ENCODE measurements around the gene GAS7. TPM values are rescaled to one million over a fixed set of nuclear protein-coding genes. Genes with fewer than 3 reads are reported as not detected.

The GAS7 gene
- total and polyA plus RNA-seq, 8 donors, result 30.4 to 83.4 (median 40.1) TPM

DNA sequence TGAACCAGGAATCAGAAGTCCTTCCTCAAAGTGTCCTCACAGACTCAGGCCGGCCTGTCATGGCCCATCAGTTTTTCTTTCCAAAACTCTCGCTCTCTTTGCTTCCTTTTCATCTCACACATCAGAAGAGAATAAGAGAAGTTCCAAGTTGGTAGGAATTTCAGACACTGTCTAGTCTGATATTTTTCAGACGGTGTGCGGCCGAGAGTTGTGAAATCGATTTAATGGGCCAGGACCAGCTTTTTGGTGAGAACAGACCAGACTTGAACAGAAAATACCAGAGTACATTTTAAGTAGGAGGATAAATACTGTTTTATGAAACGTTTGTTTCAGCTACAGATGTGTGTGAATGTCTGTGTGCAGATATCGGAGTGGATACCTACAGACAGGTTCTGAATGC, 268.5 kb downstream of the GAS7 start:
- Histone ChIP-seq H3K27ac (peak overlapping the region in 1 of 2 donors; percentile 30), H3K36me3 (peaks cover 0 to 86% of the 10 kb centered on the region in 2 donors), H3K9me3 (no peaks in the 10 kb centered on the region), H3K27me3 (peaks cover 0 to 29% of the 10 kb centered on the region in 2 donors), H3K4me1 (peaks cover 0 to 7% of the 10 kb centered on the region in 2 donors), H3K4me3 (no peak overlapping the region)
- peak; percentile 7 for ATAC-seq
- TF ChIP-seq, protein P1, sequence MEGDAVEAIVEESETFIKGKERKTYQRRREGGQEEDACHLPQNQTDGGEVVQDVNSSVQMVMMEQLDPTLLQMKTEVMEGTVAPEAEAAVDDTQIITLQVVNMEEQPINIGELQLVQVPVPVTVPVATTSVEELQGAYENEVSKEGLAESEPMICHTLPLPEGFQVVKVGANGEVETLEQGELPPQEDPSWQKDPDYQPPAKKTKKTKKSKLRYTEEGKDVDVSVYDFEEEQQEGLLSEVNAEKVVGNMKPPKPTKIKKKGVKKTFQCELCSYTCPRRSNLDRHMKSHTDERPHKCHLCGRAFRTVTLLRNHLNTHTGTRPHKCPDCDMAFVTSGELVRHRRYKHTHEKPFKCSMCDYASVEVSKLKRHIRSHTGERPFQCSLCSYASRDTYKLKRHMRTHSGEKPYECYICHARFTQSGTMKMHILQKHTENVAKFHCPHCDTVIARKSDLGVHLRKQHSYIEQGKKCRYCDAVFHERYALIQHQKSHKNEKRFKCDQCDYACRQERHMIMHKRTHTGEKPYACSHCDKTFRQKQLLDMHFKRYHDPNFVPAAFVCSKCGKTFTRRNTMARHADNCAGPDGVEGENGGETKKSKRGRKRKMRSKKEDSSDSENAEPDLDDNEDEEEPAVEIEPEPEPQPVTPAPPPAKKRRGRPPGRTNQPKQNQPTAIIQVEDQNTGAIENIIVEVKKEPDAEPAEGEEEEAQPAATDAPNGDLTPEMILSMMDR (IDR thresholded peaks at IDR 0.05), result no peak
- no peak for DNase-seq
- intact Hi-C loops (cut with DNase I), result loop anchor here in 1 of 2 donors (10.0 kb wide), 1 partner anchor 695 kb away; no protein-coding TSS in a partner anchor

DNA sequence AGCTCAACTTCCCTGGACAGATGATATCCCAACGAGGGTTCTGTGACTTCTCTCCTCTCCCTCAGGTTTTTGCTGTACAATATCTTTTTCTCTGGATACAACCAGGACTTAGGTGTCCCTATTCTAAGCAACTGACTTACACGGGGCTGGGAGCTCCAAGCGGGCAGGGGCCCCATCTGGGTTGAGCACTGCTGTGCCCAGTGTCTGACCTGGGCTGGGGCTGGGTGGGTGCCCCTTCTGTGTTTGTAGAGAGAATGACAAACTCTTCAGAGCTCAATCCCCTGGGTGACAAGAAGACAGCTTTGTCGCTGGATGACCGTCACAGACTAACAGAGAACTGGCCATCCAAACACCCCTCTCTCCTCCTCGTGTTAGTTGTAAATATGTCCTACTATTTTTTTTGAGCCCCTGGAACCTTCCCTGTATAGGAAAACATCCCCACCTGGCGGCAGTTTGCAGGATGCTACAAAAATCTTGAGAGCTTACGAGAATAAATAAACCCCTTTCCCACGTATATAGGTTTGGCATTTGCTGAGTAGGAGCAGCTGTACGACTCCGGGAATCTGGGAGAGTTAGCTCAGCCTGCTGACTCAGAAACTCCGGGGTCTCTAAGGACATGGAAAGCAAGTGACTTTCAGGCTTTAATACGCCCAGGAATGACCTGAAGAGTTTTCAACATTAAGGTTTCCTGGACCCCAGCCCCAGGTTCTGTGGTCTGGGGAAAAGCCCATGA, 269.6 kb downstream of the GAS7 start:
- ATAC-seq (peak; percentile 22), DNase-seq (peak in 2 of 4 donors; percentile 26 to 62)
- Histone ChIP-seq H3K36me3 (peaks cover 0 to 75% of the 10 kb centered on the region in 2 donors), H3K27ac (no peak overlapping the region), H3K27me3 (peaks cover 0 to 22% of the 10 kb centered on the region in 2 donors), H3K4me1 (peaks cover 0 to 7% of the 10 kb centered on the region in 2 donors), H3K4me3 (no peak overlapping the region), H3K9me3 (no peaks in the 10 kb centered on the region)
- TF ChIP-seq, protein P1 (IDR thresholded peaks at IDR 0.05), result no peak
- intact Hi-C loops (cut with DNase I), result loop anchor here in 1 of 2 donors (10.0 kb wide), 1 partner anchor 696 kb away; no protein-coding TSS in a partner anchor

DNA sequence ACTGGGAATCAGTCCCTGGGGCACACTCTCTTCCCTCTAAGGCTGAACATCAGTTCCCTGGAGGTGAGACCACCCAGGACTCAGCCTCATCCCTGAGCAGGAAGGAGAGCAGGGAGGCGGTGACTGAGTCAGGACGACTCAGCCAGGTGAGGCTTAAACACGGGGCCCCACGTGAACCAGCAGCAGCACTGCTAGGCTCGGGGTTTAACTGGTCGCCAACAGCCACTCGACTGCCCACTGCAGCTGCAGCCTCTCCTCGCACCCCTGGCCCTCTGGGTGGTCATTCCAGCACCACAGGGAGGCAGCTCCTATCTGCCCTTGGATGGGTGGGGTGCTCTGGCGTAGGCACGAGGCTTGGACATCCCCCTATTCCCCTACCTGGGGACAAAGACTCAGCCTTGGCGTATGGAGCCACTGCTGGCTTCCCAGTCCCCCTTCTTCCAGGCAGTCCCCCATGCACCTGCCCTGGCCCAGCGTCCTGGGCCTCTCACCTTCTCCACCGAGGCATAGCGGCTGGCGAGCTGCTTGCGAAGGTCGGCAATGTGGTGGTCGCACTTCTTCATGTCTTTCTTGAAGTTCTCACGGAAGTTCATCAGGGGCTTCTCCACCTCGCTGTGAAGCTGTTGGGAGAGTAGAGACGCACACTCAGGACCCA, 272.1 kb downstream of the GAS7 start:
- intact Hi-C loops (cut with DNase I), result loop anchor here in 1 of 2 donors (10.0 kb wide), 1 partner anchor 699 kb away; no protein-coding TSS in a partner anchor
- DNase-seq, result no peak
- Histone ChIP-seq H3K27me3 (peaks cover 0 to 15% of the 10 kb centered on the region in 2 donors), H3K4me3 (no peak overlapping the region), H3K36me3 (peaks cover 0 to 66% of the 10 kb centered on the region in 2 donors), H3K4me1 (peaks cover 0 to 7% of the 10 kb centered on the region in 2 donors), H3K27ac (no peak overlapping the region), H3K9me3 (no peaks in the 10 kb centered on the region)
- ATAC-seq, result no peak
- TF ChIP-seq, protein P1 (IDR thresholded peaks at IDR 0.05), result no peak

DNA sequence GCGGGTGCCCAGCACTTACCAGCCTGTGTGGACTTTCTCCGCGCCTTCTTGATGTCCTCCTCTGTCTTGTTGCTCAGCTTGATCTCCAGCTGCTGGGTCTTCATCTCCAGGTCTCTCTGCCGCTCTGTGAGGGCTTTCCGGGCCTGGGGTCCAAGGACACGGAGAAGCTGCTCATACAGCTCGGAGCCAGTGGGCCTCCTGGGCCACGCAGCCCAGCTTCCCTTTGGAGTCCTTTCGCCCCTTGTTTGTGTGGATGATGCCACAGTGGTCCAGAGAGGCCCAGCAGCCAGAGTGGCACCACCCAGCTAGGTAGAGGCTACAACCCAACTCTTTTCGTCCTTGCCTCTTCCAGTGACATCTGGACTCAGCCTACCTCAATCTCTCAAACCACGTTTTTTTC, 272.9 kb downstream of the GAS7 start:
- no peaks in the 10 kb centered on the region for H3K4me1 ChIP-seq
- H3K27me3 ChIP-seq, result peaks cover 0 to 7% of the 10 kb centered on the region in 2 donors
- TF ChIP-seq, protein P1 (IDR thresholded peaks at IDR 0.05), result no peak
- ATAC-seq (no peak), DNase-seq (no peak)
- H3K36me3 ChIP-seq, result peaks cover 0 to 66% of the 10 kb centered on the region in 2 donors
- no peak overlapping the region for H3K4me3 ChIP-seq
- H3K27ac ChIP-seq, result no peak overlapping the region
- no peaks in the 10 kb centered on the region for H3K9me3 ChIP-seq
- intact Hi-C loops (cut with DNase I), result loop anchor here in 1 of 2 donors (10.0 kb wide), 1 partner anchor 699 kb away; no protein-coding TSS in a partner anchor

DNA sequence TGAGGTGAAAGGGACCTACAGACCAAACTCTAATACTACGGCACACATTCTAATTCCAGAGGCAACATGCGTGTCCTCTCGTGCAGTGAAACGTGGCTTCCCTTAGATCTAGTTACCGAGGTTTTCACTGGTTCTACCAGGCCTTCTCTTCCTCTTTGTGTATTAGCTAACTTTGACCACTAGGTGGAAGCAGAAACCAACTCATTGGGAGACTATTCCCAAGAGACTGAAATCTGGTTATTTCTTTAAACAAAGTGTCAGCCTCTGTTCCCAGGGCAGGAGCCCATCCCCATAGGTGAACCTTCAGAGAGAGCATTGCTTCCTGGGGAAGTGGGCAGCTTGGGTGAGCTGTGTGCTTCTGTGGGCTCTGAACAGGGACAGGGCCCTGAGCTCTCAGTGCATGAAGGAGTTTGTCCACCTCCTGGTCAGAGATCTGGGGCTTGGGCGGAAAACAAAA, 273.6 kb downstream of the GAS7 start:
- H3K27me3 ChIP-seq, result peaks cover 0 to 7% of the 10 kb centered on the region in 2 donors
- H3K4me1 ChIP-seq, result no peaks in the 10 kb centered on the region
- DNase-seq, result peak in 2 of 4 donors; percentile 65 to 73
- peak; percentile 83 for ATAC-seq
- no peak overlapping the region for H3K4me3 ChIP-seq
- H3K9me3 ChIP-seq, result no peaks in the 10 kb centered on the region
- intact Hi-C loops (cut with DNase I), result loop anchor here in 1 of 2 donors (10.0 kb wide), 1 partner anchor 700 kb away; no protein-coding TSS in a partner anchor
- no peak overlapping the region for H3K27ac ChIP-seq
- H3K36me3 ChIP-seq, result peaks cover 0 to 63% of the 10 kb centered on the region in 2 donors
- TF ChIP-seq, protein P1 (IDR thresholded peaks at IDR 0.05), result peak; percentile 78 to 86
